Pancreas (tissue), 10 donors: Measurements from ENCODE around the gene SORCS2. TPM values are rescaled to one million over a fixed set of nuclear protein-coding genes. Genes with fewer than 3 reads are reported as not detected.

ENCODE experiments used
- ATAC-seq, 4 donors: fragments of 200-7000 bp; cut with Tn5 transposase; one replicate each; pipeline versions ENCODE4 v1.8.0 to v1.9.1; 2020; ENCODE audit warnings: mild to moderate bottlenecking in 4 of 4, moderate library complexity in 4 of 4
- DNase-seq, 6 donors: peaks; one replicate each; pipeline ENCODE4 v3.0.0-alpha.2; 2020
- FAIRE-seq: peaks from 2 replicates; lab custom pipeline; 2012; peaks lifted over from hg19 to GRCh38; lab: Jason Lieb, UNC
- H3K27ac ChIP-seq, 4 donors: fragments of 200-600 bp; sonication (generic); 1 replicate in 3 of 4; 2 replicates in 1 of 4; pipeline versions ENCODE4 v1.5.0 to v1.8.0; 2020
- H3K27me3 ChIP-seq, 4 donors: fragments of 200-600 bp; one replicate each; pipeline ENCODE4 v1.8.0; 2021
- H3K36me3 ChIP-seq, 3 donors: fragments of 200-600 bp; sonication (generic) in 1 of 3; one replicate each; pipeline versions ENCODE4 v1.5.0 to v1.8.0; 2020 to 2021
- H3K4me1 ChIP-seq, 3 donors: fragments of 200-600 bp; one replicate each; pipeline ENCODE4 v1.8.0; 2021
- H3K4me3 ChIP-seq, 4 donors: fragments of 200-600 bp; sonication (generic) in 2 of 4; one replicate each; pipeline versions ENCODE4 v1.5.0 to v1.8.0; 2020 to 2021
- H3K9me3 ChIP-seq, 4 donors: fragments of 200-600 bp; one replicate each; pipeline ENCODE4 v1.8.0; 2021
- CTCF ChIP-seq, 4 donors: fragments of 200-600 bp; sonication (generic) in 3 of 4; IDR thresholded peaks; one replicate each; pipeline versions ENCODE4 v1.5.0 to v1.8.0; 2021; ENCODE audit warnings: antibody characterized with exemption in 4 of 4
- WGBS, 2 donors: extraction: QIAGEN DNeasy Blood & Tissue Kit; methylation state at CpG; one replicate each; pipeline ENCODE4 v1.1.7; 2013; 5-methylcytosine and 5-hydroxymethylcytosine counted together
- intact Hi-C, 3 donors: fragments of 100-400 bp; cut with DNase I; formaldehyde crosslinking; loops; one replicate each; pipeline versions ENCODE4 v1.11.1 to v1.14.2; 2022
- polyA plus RNA-seq, 2 donors: library from polyadenylated mRNA; stranded (reverse); fragments of 200-250 nt; gene quantifications; one replicate each; pipeline ENCODE4 v1.2.3, GENCODE V29; 2013
- total RNA-seq, 6 donors: library from RNA; stranded (reverse); fragmentation: NEBNext Ultra II Directional in 4 of 6; extraction: Animal tissue kit (Norgen Biotek cat#: 25700) in 4 of 6; gene quantifications; one replicate each; pipeline versions ENCODE4 v1.2.1 to v1.2.4, GENCODE V29; 2021 to 2023
- donor health status: healthy with polysubstance abuse.
- donor health status: DM: no; HTN: no; CAD: no; lungs with moderate emphysema.
- donor health status: DM: no; HTN: no; CAD: no.
- donor health status: control.
- donor health status: control.
- donor health status: Bipolar disorder and iron deficiency.
- donor health status: DM: yes; HTN: yes; CAD: no.
- donor health status: DM: no; HTN: no; CAD: no.
- donor health status: DM: no; HTN: no; CAD: no.
- donor health status: DM: yes; HTN: yes; CAD: no.

SORCS2 gene
- total and polyA plus RNA-seq, 8 donors = 0.14 to 1.7 (median 0.42) TPM

- Histone ChIP-seq H3K4me1 (no peaks in the 10 kb centered on the region), H3K36me3 (no peaks in the 10 kb centered on the region), H3K27me3 (peaks cover 0 to 4% (median 0%) of the 10 kb centered on the region in 4 donors), H3K9me3 (no peaks in the 10 kb centered on the region), H3K4me3 (no peak overlapping the region), H3K27ac (no peak overlapping the region)
- TF ChIP-seq CTCF (IDR thresholded peaks at IDR 0.05) = no peak
- DNase-seq = peak in 1 of 6 donors; percentile 2
- no peak for ATAC-seq
- intact Hi-C loops = no loop called here
- 43 to 44% methylated on average over 15 of the region's 15 CpGs for WGBS, 2 donors
- no peak for FAIRE-seq
Measured at GRCh38 chr4:7377223-7377865, 185.0 kb downstream of the SORCS2 start.

- H3K36me3 ChIP-seq = no peaks in the 10 kb centered on the region
- peaks cover 0 to 4% (median 0%) of the 10 kb centered on the region in 4 donors for H3K27me3 ChIP-seq
- no peak overlapping the region for H3K4me3 ChIP-seq
- ATAC-seq (no peak), DNase-seq (peak in 2 of 6 donors; percentile 19 to 37), FAIRE-seq (no peak)
- intact Hi-C loops = no loop called here
- no peaks in the 10 kb centered on the region for H3K9me3 ChIP-seq
- no peak for TF ChIP-seq CTCF (IDR thresholded peaks at IDR 0.05)
- no peak overlapping the region for H3K27ac ChIP-seq
- 61 to 74% methylated on average over 9 of the region's 9 CpGs for WGBS, 2 donors
- no peaks in the 10 kb centered on the region for H3K4me1 ChIP-seq
Measured at GRCh38 chr4:7379186-7379585, 186.8 kb downstream of the SORCS2 start.

GRCh38 chr4:7379719-7380118, 187.4 kb downstream of the SORCS2 start:
- Histone ChIP-seq H3K9me3 (no peaks in the 10 kb centered on the region), H3K4me1 (no peaks in the 10 kb centered on the region), H3K4me3 (no peak overlapping the region), H3K27me3 (peaks cover 0 to 4% (median 0%) of the 10 kb centered on the region in 4 donors), H3K27ac (no peak overlapping the region), H3K36me3 (no peaks in the 10 kb centered on the region)
- no peak for TF ChIP-seq CTCF (IDR thresholded peaks at IDR 0.05)
- WGBS, 2 donors = 65 to 66% methylated on average over 6 of the region's 6 CpGs
- no peak for ATAC-seq
- no peak for FAIRE-seq
- peak in 1 of 6 donors; percentile 17 for DNase-seq
- intact Hi-C loops = no loop called here

GRCh38 chr4:7381221-7381889, 189.0 kb downstream of the SORCS2 start:
- Histone ChIP-seq H3K4me1 (no peaks in the 10 kb centered on the region), H3K27ac (no peak overlapping the region), H3K27me3 (peaks cover 0 to 4% (median 0%) of the 10 kb centered on the region in 4 donors), H3K4me3 (no peak overlapping the region), H3K9me3 (no peaks in the 10 kb centered on the region), H3K36me3 (no peaks in the 10 kb centered on the region)
- 57 to 61% methylated on average over 9 of the region's 9 CpGs for WGBS, 2 donors
- intact Hi-C loops = no loop called here
- no peak for TF ChIP-seq CTCF (IDR thresholded peaks at IDR 0.05)
- FAIRE-seq (no peak), DNase-seq (peak in 3 of 6 donors; percentile 11 to 39 (median 33)), ATAC-seq (no peak)
